ENCODE data around the gene VWA7.
A peak's percentile ranks its signal among the peaks of the same experiment; 100 is the strongest.

Gene VWA7

DNA sequence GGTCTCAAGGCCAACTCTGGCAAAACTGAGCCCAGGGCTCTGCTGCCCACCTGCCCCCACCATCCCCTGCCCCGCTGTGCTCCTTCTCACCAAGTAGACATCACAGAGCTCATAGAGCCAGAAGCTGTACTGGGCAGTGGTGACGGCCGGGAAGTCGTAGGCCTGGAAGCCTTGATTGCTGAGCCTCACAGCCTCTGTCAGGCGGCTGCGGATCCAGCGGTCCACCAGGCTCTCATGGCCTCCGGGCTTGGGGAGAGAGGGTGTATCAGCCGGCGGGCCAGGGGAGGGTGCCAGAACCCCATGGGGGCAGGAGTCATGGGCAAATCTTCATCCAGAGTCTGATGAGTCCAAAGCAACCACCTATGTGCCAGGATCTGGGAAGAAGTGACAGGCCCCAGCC, 2.8 kb upstream of the VWA7 start:
- no peak for DNase-seq (ENCODE audit: low read depth in 2 of 3, low spot score in 1 of 3)

DNA sequence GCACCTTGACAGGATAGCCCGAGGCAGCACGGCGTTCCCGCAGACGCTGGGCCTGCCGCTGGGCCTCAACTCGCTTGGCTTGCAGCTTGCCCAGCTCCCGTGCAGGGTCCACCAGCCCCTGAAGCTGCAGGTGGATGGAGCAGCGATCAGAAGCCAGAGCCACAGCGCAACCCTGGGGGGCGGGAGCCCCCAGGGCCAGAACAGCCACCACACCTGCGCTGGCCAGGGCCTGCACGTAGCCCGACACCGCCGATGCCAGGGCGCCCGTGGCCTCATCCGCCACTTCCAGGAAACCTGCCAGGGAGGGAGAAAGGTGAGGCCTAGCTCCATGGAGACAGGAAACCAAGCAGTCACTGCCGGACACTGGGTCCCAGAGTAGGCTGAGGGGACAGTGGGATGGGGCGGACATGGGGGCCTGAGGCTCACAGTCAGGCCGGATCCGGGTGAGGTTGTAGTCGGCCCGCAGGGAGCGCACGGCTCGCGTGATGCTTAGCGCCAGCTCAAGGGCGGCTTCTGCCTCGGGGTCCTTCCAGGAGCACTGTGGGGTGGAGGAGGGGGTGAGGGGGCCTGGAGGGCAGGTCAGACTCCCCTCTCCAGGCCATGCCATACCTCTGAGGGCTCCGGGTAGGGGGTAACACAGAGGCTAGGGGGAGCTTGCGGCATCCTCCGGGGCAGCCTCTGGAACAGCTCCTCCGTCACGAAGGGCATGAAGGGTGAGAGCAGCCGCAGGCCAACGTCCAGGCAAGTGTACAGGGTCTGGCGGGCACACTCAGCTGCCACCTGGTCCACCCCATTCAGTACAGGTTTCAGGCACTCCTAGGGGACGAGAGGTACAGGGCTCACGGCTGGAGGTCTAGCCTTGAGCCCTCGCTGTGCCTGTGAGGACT, 2.1 kb upstream of the VWA7 start:
- no peak for DNase-seq (ENCODE audit: low read depth in 2 of 3, low spot score in 1 of 3)

DNA sequence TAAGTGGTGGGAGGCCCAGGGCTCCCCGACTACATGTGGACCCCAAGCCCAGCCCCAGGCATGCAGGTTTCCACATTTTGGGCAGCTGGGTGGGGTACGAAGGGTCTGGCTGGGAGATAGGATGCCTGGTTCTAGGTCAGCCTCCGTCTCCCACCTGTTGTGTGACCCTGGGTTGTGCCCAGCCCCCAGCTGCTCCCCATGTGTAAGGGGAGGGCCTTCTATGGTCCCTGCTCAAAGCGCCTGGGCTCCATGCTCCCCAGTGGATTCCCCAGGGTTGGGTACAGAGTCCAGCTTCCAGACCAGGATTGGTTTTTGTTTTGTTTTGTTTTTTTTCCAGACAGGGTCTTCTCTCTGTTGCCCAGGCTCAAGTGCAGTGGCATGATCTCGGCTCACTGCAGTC, 1.1 kb upstream of the VWA7 start:
- no peak for DNase-seq (ENCODE audit: low read depth in 2 of 3, low spot score in 1 of 3)

DNA sequence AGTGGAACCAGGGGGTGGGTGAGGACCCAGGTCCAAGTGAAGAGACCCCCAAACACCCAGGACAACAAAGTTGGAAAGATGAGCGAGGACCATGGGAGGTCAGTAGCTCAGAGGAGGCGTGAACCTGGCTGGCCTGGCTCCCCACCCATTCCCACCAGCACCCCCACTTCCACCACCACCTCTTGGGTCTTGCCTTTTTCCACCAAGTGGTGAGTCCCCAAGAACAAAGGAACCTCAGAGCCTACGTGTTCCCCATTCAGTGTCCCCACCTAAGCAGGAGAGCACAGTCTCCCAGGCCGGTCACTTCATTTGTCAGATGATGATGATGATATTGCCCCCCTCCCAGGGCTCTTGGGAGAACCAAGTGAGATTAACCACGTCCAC, 531 bp upstream of the VWA7 start:
- DNase-seq (ENCODE audit: low read depth in 2 of 3, low spot score in 1 of 3), result no peak

DNA sequence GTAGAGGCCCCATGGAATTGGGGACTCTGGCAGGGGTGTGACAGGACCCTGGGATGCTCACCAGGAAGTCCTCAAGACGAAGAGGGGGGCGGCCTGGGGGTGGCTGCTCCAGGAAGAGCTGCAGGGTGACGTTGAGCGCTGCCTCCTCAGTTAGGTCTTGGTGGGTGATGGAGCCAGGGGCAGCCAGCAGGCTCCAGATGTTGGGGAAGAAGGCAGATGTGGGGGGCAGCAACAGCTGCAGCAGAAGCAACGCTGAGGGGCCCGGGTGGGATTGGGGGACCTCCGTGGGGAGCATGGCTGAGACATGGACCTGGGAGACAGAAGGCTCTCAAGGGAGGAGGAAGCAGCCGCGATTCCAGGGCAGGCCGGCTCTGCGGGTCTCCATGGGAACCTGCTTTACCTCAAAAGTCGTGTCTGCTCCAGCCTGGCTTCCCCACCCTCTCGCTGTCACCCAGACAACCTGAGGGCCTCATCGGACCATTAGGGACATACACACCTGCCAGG, 591 bp downstream of the VWA7 start:
- DNase-seq (ENCODE audit: low read depth in 2 of 3, low spot score in 1 of 3), result no peak

DNA sequence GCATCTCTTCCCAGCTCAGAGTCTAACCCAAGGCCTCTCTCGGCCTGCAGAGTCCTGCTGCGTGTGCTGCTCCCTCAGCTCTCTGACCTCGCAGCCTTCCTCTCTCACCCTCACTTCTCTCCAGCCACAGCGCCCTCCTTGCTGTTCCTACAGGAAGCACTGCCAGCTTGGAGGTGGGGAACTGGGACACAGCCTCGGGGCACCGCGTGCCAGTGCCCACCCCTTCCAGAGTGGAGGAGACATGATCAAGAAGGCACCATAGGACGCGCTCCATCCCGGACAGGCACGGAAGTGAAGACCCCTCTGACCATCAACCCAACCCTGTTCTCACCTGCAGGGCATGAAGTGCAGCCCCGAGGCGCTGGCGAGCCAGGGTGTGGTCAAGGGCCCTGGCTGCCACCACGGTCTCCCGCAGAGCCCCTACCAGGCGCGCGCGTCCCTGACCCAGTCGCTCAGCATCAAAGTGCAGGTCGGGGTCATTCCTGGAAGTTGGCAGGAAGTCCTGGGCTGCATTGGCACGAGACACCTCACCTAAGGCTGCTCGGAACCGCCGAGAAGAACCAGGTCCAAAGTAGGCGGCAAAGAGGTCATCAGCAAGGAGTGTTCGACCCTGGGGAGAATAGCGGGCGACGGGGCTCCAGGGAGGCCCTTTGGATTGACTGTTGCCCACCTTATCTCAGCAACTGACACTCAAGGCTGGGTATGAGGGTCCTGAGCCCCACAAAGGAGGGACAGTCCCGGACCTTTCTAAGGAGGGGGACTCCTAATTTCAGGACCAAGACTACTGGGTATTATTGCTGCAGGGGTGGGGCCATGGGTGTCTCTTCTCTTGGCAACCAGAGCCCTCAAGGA, 1.3 kb downstream of the VWA7 start:
- DNase-seq (ENCODE audit: low read depth in 2 of 3, low spot score in 1 of 3), result no peak

DNA sequence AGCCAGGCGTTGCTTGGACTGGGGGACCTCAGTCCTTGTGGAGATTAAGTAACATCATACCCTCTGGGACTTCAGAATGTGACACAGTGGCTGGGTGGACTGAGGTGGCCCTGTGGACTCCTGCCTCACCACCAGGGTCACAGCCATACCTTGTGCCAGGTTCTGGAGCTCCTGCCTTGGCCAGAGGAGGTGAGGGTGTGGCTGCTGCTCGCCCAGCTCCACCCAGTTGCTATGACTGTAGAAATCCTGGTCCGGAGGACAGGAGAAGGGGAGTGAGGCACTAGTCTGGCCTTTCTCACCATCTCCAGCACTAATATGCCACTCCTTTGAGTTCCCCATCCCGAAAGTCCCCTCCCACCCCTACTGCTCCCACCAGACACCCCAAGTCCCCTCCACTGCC, 1.9 kb downstream of the VWA7 start:
- DNase-seq (ENCODE audit: low read depth in 2 of 3, low spot score in 1 of 3), result no peak

DNA sequence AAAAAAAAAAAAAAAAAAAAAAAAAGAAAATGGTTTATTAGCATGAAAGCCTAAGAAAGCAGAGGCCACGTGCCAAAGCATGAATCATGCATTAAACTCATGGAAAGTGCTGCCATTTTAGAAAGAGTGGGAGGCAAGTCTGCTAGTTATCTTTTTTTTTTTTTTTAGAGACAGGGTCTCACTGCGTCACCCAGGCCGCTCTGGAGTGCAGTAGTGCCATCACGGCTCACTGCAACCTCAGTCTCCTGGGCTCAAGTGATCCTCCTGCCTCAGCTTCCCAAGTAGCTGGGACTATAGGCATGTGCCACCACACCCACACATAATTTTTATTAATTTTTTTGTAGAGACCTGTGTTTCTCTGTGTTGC, 5.2 kb downstream of the VWA7 start:
- DNase-seq (ENCODE audit: low read depth in 2 of 3, low spot score in 1 of 3), result no peak

DNA sequence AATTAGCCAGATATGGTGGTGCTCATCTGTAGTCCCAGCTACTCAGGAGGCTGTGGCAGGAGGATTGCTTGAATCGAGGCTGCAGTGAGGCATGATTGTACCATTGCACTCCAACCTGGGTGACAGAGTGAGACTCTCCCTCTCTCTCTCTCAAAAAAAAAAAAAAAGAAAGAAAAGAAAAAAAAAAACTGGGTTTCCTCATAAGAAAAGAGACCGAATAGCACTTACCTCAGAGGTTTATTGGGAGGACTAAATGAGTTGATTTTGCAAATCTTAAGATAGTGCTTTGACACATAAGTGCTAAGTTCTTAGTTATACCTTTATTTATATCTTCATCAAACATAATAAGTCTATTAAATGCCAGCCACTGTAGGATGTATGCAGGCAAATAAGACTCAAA, 6.3 kb downstream of the VWA7 start:
- no peak for DNase-seq (ENCODE audit: low read depth in 2 of 3, low spot score in 1 of 3)

DNA sequence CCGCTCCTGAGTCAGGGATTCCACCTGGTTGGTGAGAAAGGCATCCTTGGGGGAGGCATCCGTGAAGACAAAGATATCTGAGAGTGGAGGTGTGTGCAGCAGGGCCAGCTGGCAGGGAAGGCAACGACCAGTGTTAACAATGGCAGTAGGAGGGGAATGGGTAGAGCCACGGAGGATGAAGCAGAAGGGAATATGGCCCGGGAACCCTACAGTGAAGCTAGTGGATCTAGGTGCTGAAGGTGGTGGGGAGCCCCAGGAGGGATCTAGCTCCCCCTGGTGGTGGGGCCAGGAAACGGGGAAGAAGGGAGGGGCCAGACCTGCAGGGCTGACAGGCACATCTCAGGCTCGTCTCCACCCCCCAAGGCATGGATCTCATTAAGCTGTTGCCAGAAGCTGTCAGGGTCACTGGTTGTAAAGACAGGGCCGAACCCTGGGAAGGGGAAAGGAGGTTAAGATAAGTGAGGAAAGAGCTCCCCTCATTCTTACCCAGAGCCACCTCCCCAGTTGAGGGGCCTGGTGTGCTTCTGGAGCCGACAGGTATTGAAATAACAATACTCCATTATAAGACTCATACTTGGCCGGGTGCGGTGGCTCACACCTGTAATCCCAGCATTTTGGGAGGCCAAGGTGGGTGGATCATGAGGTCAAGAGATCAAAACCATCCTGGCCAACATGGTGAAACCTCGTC, 7.3 kb downstream of the VWA7 start:
- DNase-seq (ENCODE audit: low read depth in 2 of 3, low spot score in 1 of 3), result peak; percentile 74 to 82 (median 75)

DNA sequence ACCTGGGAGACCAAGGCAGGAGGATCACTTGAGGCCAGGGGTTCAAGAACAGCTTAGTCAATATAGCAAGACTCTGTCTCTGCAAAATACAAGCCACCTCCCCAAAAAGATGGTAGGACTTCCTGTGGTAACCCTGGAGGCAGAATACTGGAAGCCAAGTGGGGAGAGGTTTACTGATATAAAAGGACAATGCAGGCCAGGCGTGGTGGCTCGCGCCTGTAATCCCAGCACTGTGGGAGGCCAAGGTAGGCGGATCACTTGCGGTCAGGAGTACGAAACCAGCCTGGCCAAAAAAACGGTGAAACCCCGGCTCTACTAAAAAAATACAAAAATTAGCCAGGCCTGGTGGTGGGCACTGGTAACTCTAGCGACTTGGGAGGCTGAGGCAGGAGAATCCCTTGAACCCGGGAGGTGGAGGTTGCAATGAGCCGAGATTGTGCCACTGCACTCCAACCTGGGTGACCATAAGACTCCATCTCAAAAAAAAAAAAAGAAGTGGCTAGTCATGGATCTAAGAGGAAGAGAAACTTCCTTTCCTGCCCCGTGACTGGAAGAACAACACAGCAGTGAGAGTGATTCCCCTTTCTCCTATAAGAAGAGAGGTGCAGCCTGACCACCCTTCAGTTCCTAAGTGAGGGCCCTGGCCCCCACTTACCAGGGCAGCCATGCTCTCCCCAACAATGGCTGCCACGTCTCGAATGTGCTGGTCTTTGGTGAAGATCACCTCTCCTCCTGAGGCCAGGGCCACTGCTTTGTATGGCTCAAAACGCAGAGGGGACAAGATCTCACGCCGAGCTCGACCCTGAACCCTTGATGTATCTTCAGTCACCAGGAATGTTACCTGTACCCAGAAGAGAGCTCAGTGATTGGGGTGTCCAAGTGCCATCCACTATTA, 8.5 kb downstream of the VWA7 start:
- DNase-seq (ENCODE audit: low read depth in 2 of 3, low spot score in 1 of 3), result no peak

DNA sequence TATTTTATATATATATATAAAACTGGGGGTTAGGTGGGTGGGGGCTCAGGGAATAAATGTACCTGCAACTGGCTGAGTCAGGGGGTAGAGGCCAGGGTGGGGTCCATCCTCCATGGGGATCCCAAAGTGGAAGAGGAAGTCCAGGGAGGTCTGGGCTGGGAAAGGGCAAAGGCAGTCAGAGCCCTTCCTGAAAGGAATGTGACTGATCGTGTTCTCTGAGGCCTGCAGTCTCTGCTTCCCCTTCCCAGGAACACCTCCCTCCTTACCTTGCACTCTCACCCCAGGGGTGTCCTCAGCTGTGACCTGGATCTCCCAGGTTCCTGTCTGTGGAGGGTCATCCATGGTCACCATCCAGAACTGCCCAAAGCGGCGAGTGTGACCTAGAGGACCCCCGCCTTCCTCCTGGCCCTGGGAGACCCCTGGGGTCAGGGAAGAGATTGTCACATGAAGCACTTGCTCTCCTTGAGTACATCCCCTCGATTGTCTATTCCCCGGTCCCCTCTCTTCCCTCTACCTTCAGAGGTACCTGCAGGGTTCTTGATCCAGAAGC, 10.0 kb downstream of the VWA7 start:
- no peak for DNase-seq (ENCODE audit: low read depth in 2 of 3, low spot score in 1 of 3)

DNA sequence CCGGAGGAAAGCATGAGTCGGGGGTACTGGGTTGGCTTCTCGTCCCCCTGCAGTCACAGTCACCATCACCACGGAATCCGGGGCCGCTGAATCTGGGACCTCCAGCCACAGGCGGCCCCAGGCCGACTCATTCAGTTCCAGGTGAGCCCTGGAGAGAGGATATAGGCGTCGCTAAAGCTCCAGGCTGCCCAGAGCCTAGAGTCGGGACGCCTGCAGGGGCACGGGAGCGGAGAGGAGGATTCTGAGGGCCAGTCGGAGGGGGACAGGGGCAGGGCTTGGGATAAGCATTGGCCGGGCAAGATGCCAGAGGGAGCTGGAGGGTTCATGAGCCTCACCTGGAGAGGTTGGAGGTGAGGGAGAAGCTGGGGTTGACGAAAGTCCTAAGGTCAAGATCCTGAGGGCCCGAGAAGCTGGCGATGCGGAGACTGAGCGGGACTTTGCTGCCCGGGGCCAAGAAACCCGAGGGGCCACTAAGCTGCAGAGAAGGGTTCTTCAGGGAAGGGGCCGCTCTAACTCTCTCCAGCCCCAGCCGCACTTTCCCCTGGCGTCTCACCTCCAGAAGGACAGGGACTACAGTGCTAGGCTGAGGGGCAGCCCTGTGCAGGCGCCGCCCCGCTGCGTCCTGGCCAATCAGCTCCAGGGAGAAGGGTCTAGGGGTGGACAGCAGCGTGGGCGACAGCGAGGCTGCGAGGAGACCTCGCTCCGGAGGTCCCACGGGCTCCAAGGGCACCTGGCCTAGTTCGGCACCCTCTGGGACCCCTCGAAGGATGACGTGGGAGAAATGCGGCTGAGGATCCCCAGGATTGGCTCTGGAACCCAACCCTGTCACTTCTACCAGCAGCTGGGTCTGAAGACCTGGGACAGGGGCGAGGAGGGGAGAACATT, 11.0 kb downstream of the VWA7 start:
- no peak for DNase-seq (ENCODE audit: low read depth in 2 of 3, low spot score in 1 of 3)

DNA sequence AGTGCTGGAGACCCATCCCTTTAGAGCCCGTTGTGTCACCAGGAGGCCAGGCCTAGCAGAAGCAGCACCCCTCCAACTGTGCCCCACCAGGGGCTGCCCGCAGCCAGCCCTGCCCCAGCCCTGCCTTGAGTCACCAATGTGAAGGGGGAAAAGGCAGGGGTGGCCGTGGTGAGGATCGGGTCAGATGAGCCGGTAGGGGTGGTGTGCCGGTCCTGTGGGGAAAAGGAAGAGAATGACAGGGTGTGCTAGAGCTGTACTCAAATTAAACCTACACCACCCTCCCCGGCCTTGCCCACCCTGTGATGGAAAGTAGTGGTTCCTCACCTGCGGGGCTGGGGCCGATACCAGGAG, 11.6 kb downstream of the VWA7 start:
- DNase-seq (ENCODE audit: low read depth in 2 of 3, low spot score in 1 of 3), result no peak

DNA sequence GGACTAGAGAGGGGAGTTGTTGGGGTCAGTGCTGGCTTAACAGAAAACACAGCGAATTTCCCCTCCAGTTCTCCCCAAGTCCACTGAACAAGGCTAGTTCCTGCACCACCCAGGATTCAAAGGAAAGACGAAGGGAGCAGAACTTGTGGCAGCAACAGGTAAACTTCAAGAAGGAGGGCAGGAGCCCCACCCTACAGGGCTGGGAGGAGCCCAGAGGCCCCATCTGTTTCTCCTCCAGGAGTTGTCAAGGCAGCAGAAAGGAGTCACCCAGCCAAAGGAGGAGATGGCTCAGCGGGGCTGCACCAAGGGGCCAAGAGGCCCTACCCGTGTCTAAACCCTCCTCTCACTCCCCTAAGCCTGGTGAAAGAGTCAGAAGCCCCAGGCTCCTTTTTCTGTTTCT, 12.9 kb downstream of the VWA7 start:
- DNase-seq (ENCODE audit: low read depth in 2 of 3, low spot score in 1 of 3), result no peak

DNA sequence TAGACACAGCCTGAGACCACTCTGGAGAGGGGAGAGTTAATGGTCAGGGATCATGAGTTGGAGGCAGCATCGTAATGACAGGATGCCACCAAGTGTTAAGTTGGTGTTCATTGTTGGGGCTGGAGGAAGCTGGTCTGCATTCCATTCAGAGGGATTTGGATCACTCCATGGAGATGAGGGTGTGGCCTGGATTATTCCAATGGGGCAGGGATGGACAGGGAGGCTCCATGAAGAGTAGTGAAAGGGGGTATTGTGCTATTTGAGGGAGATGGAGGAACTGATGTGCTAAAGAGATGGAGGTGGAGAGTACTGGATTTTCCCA, 13.5 kb downstream of the VWA7 start:
- DNase-seq (ENCODE audit: low read depth in 2 of 3, low spot score in 1 of 3), result no peak

DNA sequence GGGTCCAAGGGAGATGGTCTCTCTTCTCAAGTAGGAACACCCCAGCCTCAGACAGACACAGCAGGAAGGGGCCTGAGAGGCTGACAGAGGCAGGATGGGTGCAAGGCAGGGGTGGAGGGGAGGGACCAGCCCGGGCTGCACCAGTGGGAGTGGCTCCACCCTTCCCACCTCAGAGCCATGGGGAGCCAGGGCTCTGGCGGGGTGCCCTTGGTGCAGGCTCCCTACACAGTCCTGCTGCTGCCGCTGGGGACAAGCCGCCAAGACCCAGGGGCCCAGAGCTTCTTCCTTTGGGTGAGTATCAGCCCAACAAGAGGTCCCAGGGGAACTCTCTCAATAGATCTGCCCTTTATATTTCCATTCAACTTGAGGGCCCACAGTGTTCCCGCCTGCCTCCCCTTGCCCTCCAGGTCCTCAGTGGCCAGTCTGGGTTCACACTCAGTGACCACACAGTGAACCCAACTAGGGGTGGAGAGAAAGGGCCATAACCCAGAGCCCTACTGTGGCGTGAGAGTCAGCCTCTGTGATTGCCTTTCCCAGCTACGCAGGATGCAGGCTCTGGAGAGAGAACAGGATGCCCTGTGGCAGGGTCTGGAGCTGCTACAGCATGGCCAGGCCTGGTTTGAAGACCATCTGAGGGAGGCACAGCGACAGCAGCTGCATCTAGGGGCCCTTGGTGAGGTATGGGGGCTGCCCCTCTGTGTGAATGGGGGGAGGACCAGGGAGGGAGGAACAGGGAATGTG, 14.1 kb downstream of the VWA7 start:
- DNase-seq (ENCODE audit: low read depth in 2 of 3, low spot score in 1 of 3), result no peak

DNA sequence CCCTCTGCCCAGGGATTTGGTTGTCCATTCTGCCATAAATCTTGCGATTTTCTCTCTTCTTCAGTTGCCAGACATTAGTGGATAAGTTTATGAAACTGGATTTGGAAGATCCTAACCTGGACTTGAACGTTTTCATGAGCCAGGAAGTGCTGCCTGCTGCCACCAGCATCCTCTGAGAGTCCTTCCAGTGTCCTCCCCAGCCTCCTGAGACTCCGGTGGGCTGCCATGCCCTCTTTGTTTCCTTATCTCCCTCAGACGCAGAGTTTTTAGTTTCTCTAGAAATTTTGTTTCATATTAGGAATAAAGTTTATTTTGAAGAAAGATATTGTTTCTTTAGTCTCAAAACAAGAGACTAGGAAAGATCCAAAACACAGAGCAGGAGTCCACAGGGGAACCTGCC, 14.8 kb downstream of the VWA7 start, which contains the start of gene SAPCD1:
Gene SAPCD1 (plus strand): TSS at position 301 of the 400 bp plus-strand sequence. CDS start 399 bp downstream, outside the sequence.
- DNase-seq (ENCODE audit: low read depth in 2 of 3, low spot score in 1 of 3), result no peak

DNA sequence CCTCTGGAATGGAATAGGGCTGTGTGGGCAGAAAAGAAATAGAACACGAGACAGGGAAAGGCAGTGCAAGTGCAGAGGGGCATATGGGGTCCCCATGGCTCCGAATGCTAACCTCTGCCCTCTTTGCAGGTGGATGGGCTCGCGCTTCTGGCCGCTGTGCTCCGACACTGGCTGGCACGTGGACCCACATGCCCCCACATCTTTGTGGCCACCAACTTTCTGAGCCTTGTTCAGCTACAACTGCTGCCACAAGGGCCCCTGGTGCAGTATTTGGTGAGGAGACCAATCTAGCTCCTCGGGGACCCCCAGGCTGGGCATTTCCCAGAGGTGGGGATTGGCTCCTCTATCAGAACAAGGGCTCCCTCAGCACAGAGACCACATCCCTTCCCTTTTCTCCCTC, 15.8 kb downstream of the VWA7 start:
- no peak for DNase-seq (ENCODE audit: low read depth in 2 of 3, low spot score in 1 of 3)
